ENCODE results near the gene FRMD4B.

The FRMD4B gene

DNA sequence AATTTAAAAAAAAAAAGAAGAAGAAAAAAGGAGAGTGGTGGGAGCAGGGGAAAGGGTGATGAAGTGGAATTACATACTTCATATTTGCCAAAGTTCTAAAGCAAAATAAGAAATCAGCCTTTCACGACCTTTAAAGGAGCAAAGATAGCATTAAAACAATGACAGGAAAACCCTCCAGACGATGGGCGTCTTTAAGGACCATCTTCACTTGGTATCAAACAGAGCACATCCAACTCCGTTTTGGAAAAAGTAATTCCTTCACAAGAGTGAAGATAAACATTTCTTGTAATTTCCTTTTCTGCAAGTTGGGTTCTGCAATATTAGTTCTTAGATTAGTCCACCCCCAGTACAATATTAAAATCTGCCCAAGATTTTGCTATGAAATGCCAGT, 32.8 kb downstream of the FRMD4B start:
- no peaks in the 10 kb centered on the region for H3K27me3 ChIP-seq (ENCODE audit: insufficient read depth, poor library complexity, severe bottlenecking)
- DNase-seq (ENCODE audit: low read depth in 1 of 2, low spot score in 1 of 2): no peak
- TF ChIP-seq POLR2AphosphoS5 (IDR thresholded peaks at IDR 0.05; ENCODE audit: low read depth) (no peak), GABPA (IDR thresholded peaks at IDR 0.05; ENCODE audit: low read depth) (no peak), REST (IDR thresholded peaks at IDR 0.05; ENCODE audit: insufficient replicate concordance, low read depth) (no peak), SPI1 (IDR thresholded peaks at IDR 0.05; ENCODE audit: borderline replicate concordance, low read depth) (no peak)
- TF ChIP-seq, protein P1, sequence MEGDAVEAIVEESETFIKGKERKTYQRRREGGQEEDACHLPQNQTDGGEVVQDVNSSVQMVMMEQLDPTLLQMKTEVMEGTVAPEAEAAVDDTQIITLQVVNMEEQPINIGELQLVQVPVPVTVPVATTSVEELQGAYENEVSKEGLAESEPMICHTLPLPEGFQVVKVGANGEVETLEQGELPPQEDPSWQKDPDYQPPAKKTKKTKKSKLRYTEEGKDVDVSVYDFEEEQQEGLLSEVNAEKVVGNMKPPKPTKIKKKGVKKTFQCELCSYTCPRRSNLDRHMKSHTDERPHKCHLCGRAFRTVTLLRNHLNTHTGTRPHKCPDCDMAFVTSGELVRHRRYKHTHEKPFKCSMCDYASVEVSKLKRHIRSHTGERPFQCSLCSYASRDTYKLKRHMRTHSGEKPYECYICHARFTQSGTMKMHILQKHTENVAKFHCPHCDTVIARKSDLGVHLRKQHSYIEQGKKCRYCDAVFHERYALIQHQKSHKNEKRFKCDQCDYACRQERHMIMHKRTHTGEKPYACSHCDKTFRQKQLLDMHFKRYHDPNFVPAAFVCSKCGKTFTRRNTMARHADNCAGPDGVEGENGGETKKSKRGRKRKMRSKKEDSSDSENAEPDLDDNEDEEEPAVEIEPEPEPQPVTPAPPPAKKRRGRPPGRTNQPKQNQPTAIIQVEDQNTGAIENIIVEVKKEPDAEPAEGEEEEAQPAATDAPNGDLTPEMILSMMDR (IDR thresholded peaks at IDR 0.05; ENCODE audit: insufficient read depth, low read length): no peak
- H3K4me3 ChIP-seq (replicated peaks; ENCODE audit: insufficient read depth, low read length): peak overlapping the region; percentile 24; the same call in 1 of the 2 replicates
- H3K27ac ChIP-seq (replicated peaks): peak overlapping the region; percentile 59

- Histone ChIP-seq H3K4me3 (replicated peaks; ENCODE audit: insufficient read depth, low read length) (no peak overlapping the region), H3K27me3 (ENCODE audit: insufficient read depth, poor library complexity, severe bottlenecking) (no peaks in the 10 kb centered on the region), H3K27ac (replicated peaks) (no peak overlapping the region)
- DNase-seq (ENCODE audit: low read depth in 1 of 2, low spot score in 1 of 2): no peak
- TF ChIP-seq GABPA (IDR thresholded peaks at IDR 0.05; ENCODE audit: low read depth) (no peak), SPI1 (IDR thresholded peaks at IDR 0.05; ENCODE audit: borderline replicate concordance, low read depth) (peak; percentile 41; the same call in 1 of the 2 replicates), POLR2AphosphoS5 (IDR thresholded peaks at IDR 0.05; ENCODE audit: low read depth) (no peak), REST (IDR thresholded peaks at IDR 0.05; ENCODE audit: insufficient replicate concordance, low read depth) (no peak)
- TF ChIP-seq, protein P1 (IDR thresholded peaks at IDR 0.05; ENCODE audit: insufficient read depth, low read length): no peak
These were observed 33.4 kb downstream of the FRMD4B start for GRCh38 chr3:69352305-69353087.

- Histone ChIP-seq H3K27me3 (ENCODE audit: insufficient read depth, poor library complexity, severe bottlenecking) (no peaks in the 10 kb centered on the region), H3K4me3 (replicated peaks; ENCODE audit: insufficient read depth, low read length) (no peak overlapping the region), H3K27ac (replicated peaks) (no peak overlapping the region)
- TF ChIP-seq, protein P1 (IDR thresholded peaks at IDR 0.05; ENCODE audit: insufficient read depth, low read length): no peak
- TF ChIP-seq REST (IDR thresholded peaks at IDR 0.05; ENCODE audit: insufficient replicate concordance, low read depth): no peak
- no peak for TF ChIP-seq SPI1 (IDR thresholded peaks at IDR 0.05; ENCODE audit: borderline replicate concordance, low read depth)
- no peak for TF ChIP-seq GABPA (IDR thresholded peaks at IDR 0.05; ENCODE audit: low read depth)
- TF ChIP-seq POLR2AphosphoS5 (IDR thresholded peaks at IDR 0.05; ENCODE audit: low read depth): no peak
- DNase-seq (ENCODE audit: low read depth in 1 of 2, low spot score in 1 of 2): no peak
These were observed 42.0 kb downstream of the FRMD4B start for GRCh38 chr3:69343875-69344274.
